H1 (cell line): ENCODE data around the gene FKBP5. TPM values are rescaled to one million over a fixed set of nuclear protein-coding genes. Genes with fewer than 3 reads are reported as not detected.

Experiments used
- ATF2 ChIP-seq: IDR thresholded peaks from 2 replicates; pipeline ENCODE4 v1.6.1; 2012; ENCODE audit warnings: low read length, inconsistent platforms
- BACH1 ChIP-seq: IDR thresholded peaks from 2 replicates; pipeline ENCODE4 v1.6.1; 2012; ENCODE audit warnings: low read length, improper control_type of control experiment
- BRCA1 ChIP-seq: IDR thresholded peaks from 2 replicates; pipeline ENCODE4 v1.6.1; 2012; ENCODE audit warnings: low read depth, low read length, improper control_type of control experiment
- FOSL1 ChIP-seq: IDR thresholded peaks from 2 replicates; pipeline ENCODE4 v1.6.1; 2011; ENCODE audit warnings: mild to moderate bottlenecking, low read depth, low read length, moderate library complexity; ENCODE audit not compliant: insufficient read depth
- SP2 ChIP-seq: IDR thresholded peaks from 2 replicates; pipeline ENCODE4 v1.6.1; 2012; ENCODE audit warnings: mild to moderate bottlenecking, low read length, inconsistent platforms
- YY1 ChIP-seq: IDR thresholded peaks from 2 replicates; pipeline ENCODE4 v1.6.1; 2011; ENCODE audit warnings: low read depth, mild to moderate bottlenecking, low read length
- polyA plus RNA-seq, 7 experiments: library from polyadenylated mRNA; depleted of rRNA in 3 of 7; stranded (reverse) in 5 of 7; unstranded in 2 of 7; fragments of >200 nt in 5 of 7; fragments of 200-250 nt in 2 of 7; gene quantifications; 1 replicate in 5 of 7; 2 replicates in 1 of 7; 4 replicates in 1 of 7; pipeline versions ENCODE4 v1.2.1 to v1.2.3, GENCODE V29; 2011 to 2013; ENCODE audit warnings: missing spikeins in 2 of 7, mixed read lengths in 2 of 7
- total RNA-seq: library from RNA; stranded (reverse); fragmentation: NEBNext Ultra II Directional; extraction: Animal tissue kit (Norgen Biotek cat#: 25700); gene quantifications from 2 replicates; pipeline ENCODE4 v1.2.1, GENCODE V29; 2021

Gene FKBP5
- total and polyA plus RNA-seq, 2 of the 8 experiments (the other 6 are each of a cell fraction or from before 2014, with no cell fraction given): 14.3 to 40.4 TPM

- no peak for TF ChIP-seq SP2
- TF ChIP-seq BRCA1: no peak
- TF ChIP-seq ATF2: no peak
- no peak for TF ChIP-seq FOSL1
- no peak for TF ChIP-seq YY1
- no peak for TF ChIP-seq BACH1
These were observed 96.5 kb downstream of the FKBP5 start (continued) for GRCh38 chr6:35592178-35592577.
